ENCODE results near the gene PLIN3. TPM values are rescaled to one million over a fixed set of nuclear protein-coding genes. Genes with fewer than 3 reads are reported as not detected.

Gene PLIN3
- total and polyA plus RNA-seq, 2 of the 8 experiments (the other 6 are each of a cell fraction or from before 2014, with no cell fraction given): 60.7 to 61.5 TPM

DNA sequence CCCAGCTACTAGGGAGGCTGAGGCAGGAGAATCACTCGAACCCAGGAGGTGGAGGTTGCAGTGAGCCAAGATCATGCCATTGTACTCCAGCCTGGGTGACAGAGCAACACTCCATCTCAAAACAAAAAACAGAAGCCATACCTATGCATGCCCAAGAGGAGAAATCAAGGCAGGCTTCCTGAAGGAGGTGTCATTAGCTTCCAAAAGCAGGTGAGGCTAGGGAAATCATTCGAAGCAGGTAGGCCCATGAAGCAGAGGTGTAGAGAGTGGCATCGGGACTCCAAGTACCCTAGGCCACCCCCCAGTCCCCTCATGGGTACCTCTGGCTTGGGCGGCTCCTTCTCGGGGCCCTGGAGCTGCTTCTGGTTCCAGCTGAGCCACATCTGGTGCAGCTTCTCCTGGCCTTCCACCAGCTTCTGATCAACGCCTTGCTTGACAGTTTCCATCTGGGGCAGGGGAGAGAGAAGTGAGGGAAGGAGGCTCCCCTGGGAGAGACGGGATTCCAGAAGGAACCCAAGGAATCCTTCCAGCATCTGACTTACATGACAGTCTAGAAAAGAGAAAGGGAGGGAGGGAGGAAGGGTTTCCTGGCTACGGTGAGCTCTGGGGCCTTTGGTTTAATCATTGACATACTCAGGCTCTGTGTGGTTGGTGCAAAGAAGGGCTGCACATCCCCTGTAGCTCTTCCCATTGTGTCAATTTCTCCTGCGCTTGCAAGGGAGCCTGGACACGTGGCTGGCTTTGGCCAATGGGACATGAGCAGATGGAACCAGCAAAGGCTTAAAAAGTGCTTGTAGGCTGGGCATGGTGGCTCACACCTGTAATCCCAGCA is 22.9 kb downstream of the PLIN3 start (continued):
- TF ChIP-seq, protein P1, sequence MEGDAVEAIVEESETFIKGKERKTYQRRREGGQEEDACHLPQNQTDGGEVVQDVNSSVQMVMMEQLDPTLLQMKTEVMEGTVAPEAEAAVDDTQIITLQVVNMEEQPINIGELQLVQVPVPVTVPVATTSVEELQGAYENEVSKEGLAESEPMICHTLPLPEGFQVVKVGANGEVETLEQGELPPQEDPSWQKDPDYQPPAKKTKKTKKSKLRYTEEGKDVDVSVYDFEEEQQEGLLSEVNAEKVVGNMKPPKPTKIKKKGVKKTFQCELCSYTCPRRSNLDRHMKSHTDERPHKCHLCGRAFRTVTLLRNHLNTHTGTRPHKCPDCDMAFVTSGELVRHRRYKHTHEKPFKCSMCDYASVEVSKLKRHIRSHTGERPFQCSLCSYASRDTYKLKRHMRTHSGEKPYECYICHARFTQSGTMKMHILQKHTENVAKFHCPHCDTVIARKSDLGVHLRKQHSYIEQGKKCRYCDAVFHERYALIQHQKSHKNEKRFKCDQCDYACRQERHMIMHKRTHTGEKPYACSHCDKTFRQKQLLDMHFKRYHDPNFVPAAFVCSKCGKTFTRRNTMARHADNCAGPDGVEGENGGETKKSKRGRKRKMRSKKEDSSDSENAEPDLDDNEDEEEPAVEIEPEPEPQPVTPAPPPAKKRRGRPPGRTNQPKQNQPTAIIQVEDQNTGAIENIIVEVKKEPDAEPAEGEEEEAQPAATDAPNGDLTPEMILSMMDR (IDR thresholded peaks at IDR 0.05; ENCODE audit: control extremely low read depth in 1 of 3, insufficient read depth in 1 of 3, low read depth in 1 of 3, low read length in 3 of 3): no peak
- TF ChIP-seq KDM1A (IDR thresholded peaks at IDR 0.05; ENCODE audit: borderline replicate concordance, low read length) (no peak), KDM4A (IDR thresholded peaks at IDR 0.05; ENCODE audit: low read depth, low read length, severe bottlenecking) (no peak), ASH2L (IDR thresholded peaks at IDR 0.05; ENCODE audit: low read length) (no peak), SRF (IDR thresholded peaks at IDR 0.05; ENCODE audit: low read depth, low read length) (no peak), BACH1 (IDR thresholded peaks at IDR 0.05; ENCODE audit: low read length) (no peak), SIX5 (IDR thresholded peaks at IDR 0.05; ENCODE audit: low read depth, low read length) (no peak), CHD2 (IDR thresholded peaks at IDR 0.05; ENCODE audit: low read length) (no peak)
